Left lobe of liver (tissue), 2 donors: Measurements from ENCODE around the gene UPK1A. TPM values are rescaled to one million over a fixed set of nuclear protein-coding genes. Genes with fewer than 3 reads are reported as not detected.
"Not testable (repeated sequence)": the region's sequence is repeated elsewhere in the genome, so short reads cannot be mapped to it uniquely, and the experiment has no call there.

ENCODE experiments used
- ATAC-seq: fragments of 200-7000 bp; cut with Tn5 transposase; one replicate; pipeline ENCODE4 v1.9.1; 2020; ENCODE audit warnings: mild to moderate bottlenecking, moderate library complexity
- DNase-seq: peaks from one replicate; pipeline ENCODE4 v3.0.0-alpha.2; 2020; ENCODE audit warnings: low spot score
- total RNA-seq: library from RNA; stranded (reverse); gene quantifications from one replicate; pipeline ENCODE4 v1.2.1, GENCODE V29; 2021
- donor health status: DM: no; HTN: no; CAD: no; lungs with moderate emphysema.
- donor health status: DM: no; HTN: yes; CAD: no.

Gene UPK1A
- total RNA-seq, 1 donor from 2014 or later, result not detected

GRCh38 chr19:35644206-35644986, 21.9 kb upstream of the UPK1A start:
- peak; percentile 84 for ATAC-seq
- DNase-seq, result peak; percentile 97

- DNase-seq, result peak; percentile 78
- peak; percentile 21 for ATAC-seq
These were observed 21.2 kb upstream of the UPK1A start for GRCh38 chr19:35644987-35645679.

- ATAC-seq (no peak), DNase-seq (no peak)
These were observed 20.4 kb upstream of the UPK1A start for GRCh38 chr19:35645680-35646511.

- ATAC-seq, result peak; percentile 72
- DNase-seq, result peak; percentile 94
These were observed 18.0 kb upstream of the UPK1A start, which contains the start of gene COX6B1 for GRCh38 chr19:35648017-35648961. Gene COX6B1, plus strand, starts transcription at chr19:35648323. Its CDS starts 2,921 bp downstream, at chr19:35651244.

- no peak for DNase-seq
- ATAC-seq, result no peak
These were observed 15.7 kb upstream of the UPK1A start for GRCh38 chr19:35650581-35650980.

- not testable (repeated sequence) for ATAC-seq, DNase-seq
These were observed 11.5 kb upstream of the UPK1A start for GRCh38 chr19:35654828-35655227.

GRCh38 chr19:35655600-35655999, 10.7 kb upstream of the UPK1A start:
- ATAC-seq (no peak), DNase-seq (no peak)

- ATAC-seq, result no peak
- DNase-seq, result no peak
These were observed 9.6 kb upstream of the UPK1A start for GRCh38 chr19:35656700-35657099.

- ATAC-seq (no peak), DNase-seq (no peak)
These were observed 8.2 kb upstream of the UPK1A start for GRCh38 chr19:35657904-35658700.

GRCh38 chr19:35661995-35662340, 4.3 kb upstream of the UPK1A start:
- ATAC-seq, result no peak
- DNase-seq, result no peak

- DNase-seq (no peak), ATAC-seq (no peak)
These were observed 2.3 kb upstream of the UPK1A start for GRCh38 chr19:35663981-35664380.

- no peak for ATAC-seq
- no peak for DNase-seq
These were observed 1.2 kb upstream of the UPK1A start for GRCh38 chr19:35665157-35665556.

- ATAC-seq (no peak), DNase-seq (no peak)
These were observed 713 bp upstream of the UPK1A start for GRCh38 chr19:35665604-35666003.

- DNase-seq (no peak), ATAC-seq (no peak)
These were observed 3.2 kb downstream of the UPK1A start for GRCh38 chr19:35669566-35669965.

GRCh38 chr19:35669974-35670373, 3.7 kb downstream of the UPK1A start:
- ATAC-seq (no peak), DNase-seq (no peak)

GRCh38 chr19:35670686-35671085, 4.4 kb downstream of the UPK1A start:
- no peak for DNase-seq
- no peak for ATAC-seq

- DNase-seq (no peak), ATAC-seq (peak; percentile 40)
These were observed 5.5 kb downstream of the UPK1A start for GRCh38 chr19:35671818-35672217.

GRCh38 chr19:35673121-35673804, 6.9 kb downstream of the UPK1A start:
- ATAC-seq (peak; percentile 68), DNase-seq (no peak)

GRCh38 chr19:35675589-35676140, 9.3 kb downstream of the UPK1A start:
- no peak for ATAC-seq
- no peak for DNase-seq
